Lung (tissue), 12 donors: Measurements from ENCODE around the gene FRMD1. TPM values are rescaled to one million over a fixed set of nuclear protein-coding genes. Genes with fewer than 3 reads are reported as not detected.

ENCODE experiments used
- ATAC-seq: fragments of 200-7000 bp; cut with Tn5 transposase; one replicate; pipeline ENCODE4 v1.9.1; 2020; ENCODE audit warnings: moderate number of reproducible peaks; ENCODE audit not compliant: insufficient read depth, low FRiP score
- DNase-seq, 3 donors: peaks; one replicate each; pipeline ENCODE4 v3.0.0-alpha.2; 2013 to 2017
- H3K27ac ChIP-seq, 2 donors: one replicate each; pipeline ENCODE4 v1.5.1; 2013; ENCODE audit warnings: mild to moderate bottlenecking in 2 of 2, moderate library complexity in 2 of 2, control low read depth in 1 of 2, inconsistent platforms in 1 of 2, low read depth in 1 of 2, low read length in 1 of 2
- H3K27me3 ChIP-seq, 3 donors: one replicate each; pipeline ENCODE4 v1.5.1; 2013; ENCODE audit warnings: low read length in 2 of 3; ENCODE audit not compliant: control insufficient read depth in 3 of 3, insufficient read depth in 3 of 3
- H3K36me3 ChIP-seq, 4 donors: one replicate each; pipeline ENCODE4 v1.5.1; 2013; ENCODE audit warnings: low read length in 4 of 4, mild to moderate bottlenecking in 1 of 4, moderate library complexity in 1 of 4; ENCODE audit not compliant: control insufficient read depth in 4 of 4, insufficient read depth in 4 of 4
- H3K4me1 ChIP-seq, 5 donors: one replicate each; pipeline ENCODE4 v1.5.1; 2013; ENCODE audit warnings: low read length in 5 of 5, mild to moderate bottlenecking in 2 of 5, moderate library complexity in 1 of 5; ENCODE audit not compliant: control insufficient read depth in 5 of 5, insufficient read depth in 5 of 5
- H3K4me3 ChIP-seq: one replicate; pipeline ENCODE4 v1.5.1; 2013; ENCODE audit warnings: mild to moderate bottlenecking, control low read depth, moderate library complexity
- H3K9ac ChIP-seq, 2 donors: one replicate each; pipeline ENCODE4 v1.5.1; 2013; ENCODE audit warnings: low read length in 2 of 2, control low read depth in 1 of 2; ENCODE audit not compliant: insufficient read depth in 1 of 2
- H3K9me3 ChIP-seq, 4 donors: one replicate each; pipeline ENCODE4 v1.5.1; 2013; ENCODE audit warnings: low read length in 3 of 4, mild to moderate bottlenecking in 1 of 4, moderate library complexity in 1 of 4; ENCODE audit not compliant: control insufficient read depth in 4 of 4, insufficient read depth in 3 of 4
- WGBS, 2 donors: extraction: QIAGEN DNeasy Blood & Tissue Kit; methylation state at CpG; one replicate each; pipeline ENCODE4 v1.1.7; 2013; 5-methylcytosine and 5-hydroxymethylcytosine counted together
- polyA plus RNA-seq, 2 donors: library from polyadenylated mRNA; stranded (reverse); fragments of 200-250 nt; gene quantifications; one replicate each; pipeline ENCODE4 v1.2.1, GENCODE V29; 2013
- total RNA-seq, 2 donors: library from RNA; depleted of rRNA in 1 of 2; stranded (reverse); fragments of >200 nt in 1 of 2; gene quantifications; one replicate each; pipeline ENCODE4 v1.2.1, GENCODE V29; 2014 to 2021
- TF ChIP-seq, protein P1 (sequence below): IDR thresholded peaks from 2 replicates; pipeline ENCODE4 v1.5.1; 2012; ENCODE audit warnings: mild to moderate bottlenecking; ENCODE audit errors: control extremely low read depth, extremely low read depth
- donor health status: control.
- donor health status: control.
- donor health status: Bipolar disorder and iron deficiency.
- donor health status: healthy.
- donor health status: DM: yes; HTN: yes; CAD: no.

The FRMD1 gene
- total and polyA plus RNA-seq, 4 donors, result 0.02 to 1.4 (median 0.10) TPM

DNA sequence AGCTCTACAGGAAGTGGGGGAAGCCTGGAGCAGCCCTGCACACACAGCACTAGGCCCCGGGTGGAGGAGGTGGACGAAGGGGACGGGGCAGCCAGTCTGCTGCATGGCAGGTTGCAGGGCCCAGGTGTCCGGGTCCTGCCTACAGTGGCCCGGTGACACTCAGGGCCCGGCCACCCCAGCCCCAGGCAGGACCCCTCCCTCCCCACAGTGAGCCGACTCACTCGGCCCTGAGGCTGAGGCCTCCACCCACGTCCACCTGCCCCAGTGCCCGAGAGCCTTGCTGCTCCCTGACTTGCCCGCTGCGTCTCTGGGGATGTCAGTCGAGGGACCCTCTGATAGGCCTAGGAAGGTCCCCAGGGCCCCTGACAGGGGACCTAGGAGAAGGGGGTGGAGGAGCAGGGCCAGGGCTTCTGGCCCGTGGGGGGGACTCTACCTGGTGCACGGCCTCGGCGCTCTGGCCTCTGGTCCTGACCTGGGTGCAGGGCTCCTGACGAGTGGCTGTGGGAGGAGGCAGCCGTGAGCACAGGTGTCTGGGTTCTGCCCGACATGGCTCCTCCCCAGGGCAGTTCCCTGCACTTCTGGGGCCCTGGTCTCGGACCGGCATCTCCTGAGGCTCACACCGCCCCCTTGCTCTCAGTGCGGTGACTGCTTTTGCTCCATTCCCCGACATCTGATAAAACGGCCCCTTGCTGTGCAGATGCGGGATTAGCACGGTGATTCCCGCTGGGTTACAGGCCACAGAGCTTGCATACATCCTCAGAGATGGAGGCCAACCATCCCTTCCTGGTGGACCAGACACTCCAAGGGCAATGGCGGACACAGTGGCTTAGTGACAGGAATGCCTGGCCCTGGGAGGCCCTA is 20.1 kb downstream of the FRMD1 start:
- no peaks in the 10 kb centered on the region for H3K36me3 ChIP-seq
- no peak overlapping the region for H3K9ac ChIP-seq
- ATAC-seq, result no peak
- H3K4me1 ChIP-seq, result peaks cover 2 to 17% (median 7%) of the 10 kb centered on the region in 5 donors
- TF ChIP-seq, protein P1, sequence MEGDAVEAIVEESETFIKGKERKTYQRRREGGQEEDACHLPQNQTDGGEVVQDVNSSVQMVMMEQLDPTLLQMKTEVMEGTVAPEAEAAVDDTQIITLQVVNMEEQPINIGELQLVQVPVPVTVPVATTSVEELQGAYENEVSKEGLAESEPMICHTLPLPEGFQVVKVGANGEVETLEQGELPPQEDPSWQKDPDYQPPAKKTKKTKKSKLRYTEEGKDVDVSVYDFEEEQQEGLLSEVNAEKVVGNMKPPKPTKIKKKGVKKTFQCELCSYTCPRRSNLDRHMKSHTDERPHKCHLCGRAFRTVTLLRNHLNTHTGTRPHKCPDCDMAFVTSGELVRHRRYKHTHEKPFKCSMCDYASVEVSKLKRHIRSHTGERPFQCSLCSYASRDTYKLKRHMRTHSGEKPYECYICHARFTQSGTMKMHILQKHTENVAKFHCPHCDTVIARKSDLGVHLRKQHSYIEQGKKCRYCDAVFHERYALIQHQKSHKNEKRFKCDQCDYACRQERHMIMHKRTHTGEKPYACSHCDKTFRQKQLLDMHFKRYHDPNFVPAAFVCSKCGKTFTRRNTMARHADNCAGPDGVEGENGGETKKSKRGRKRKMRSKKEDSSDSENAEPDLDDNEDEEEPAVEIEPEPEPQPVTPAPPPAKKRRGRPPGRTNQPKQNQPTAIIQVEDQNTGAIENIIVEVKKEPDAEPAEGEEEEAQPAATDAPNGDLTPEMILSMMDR, result no peak
- no peaks in the 10 kb centered on the region for H3K27me3 ChIP-seq
- H3K27ac ChIP-seq, result no peak overlapping the region
- WGBS, 2 donors, result 94% methylated on average over 30 of the region's 30 CpGs
- no peak overlapping the region for H3K4me3 ChIP-seq
- H3K9me3 ChIP-seq, result no peaks in the 10 kb centered on the region
- no peak for DNase-seq

DNA sequence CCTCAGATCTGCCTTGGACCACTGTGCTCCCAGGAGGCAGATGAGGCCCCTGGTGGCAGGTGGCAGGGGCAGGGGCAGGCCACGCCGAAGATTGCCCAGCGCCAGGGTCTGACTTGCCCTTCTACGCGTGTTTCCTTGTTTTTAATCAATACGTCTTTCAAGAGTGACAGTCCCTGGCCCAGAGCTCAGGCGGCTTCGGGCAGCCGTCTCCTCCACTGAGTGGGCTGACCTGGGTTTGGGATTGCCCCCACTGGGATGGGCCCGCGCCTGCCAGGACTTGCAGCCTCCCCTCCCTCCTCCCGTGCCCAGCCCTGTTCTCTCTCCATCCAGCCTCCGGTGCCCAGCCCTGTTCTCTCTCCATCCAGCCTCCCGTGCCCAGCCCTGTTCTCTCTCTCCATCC is 21.2 kb downstream of the FRMD1 start:
- Histone ChIP-seq H3K4me3 (no peak overlapping the region), H3K27ac (no peak overlapping the region), H3K27me3 (no peaks in the 10 kb centered on the region), H3K9me3 (no peaks in the 10 kb centered on the region), H3K4me1 (peaks cover 2 to 17% (median 7%) of the 10 kb centered on the region in 5 donors), H3K36me3 (no peaks in the 10 kb centered on the region), H3K9ac (no peak overlapping the region)
- TF ChIP-seq, protein P1, result no peak
- WGBS, 2 donors, result 94 to 98% methylated on average over 14 of the region's 14 CpGs
- DNase-seq, result no peak
- ATAC-seq, result no peak

DNA sequence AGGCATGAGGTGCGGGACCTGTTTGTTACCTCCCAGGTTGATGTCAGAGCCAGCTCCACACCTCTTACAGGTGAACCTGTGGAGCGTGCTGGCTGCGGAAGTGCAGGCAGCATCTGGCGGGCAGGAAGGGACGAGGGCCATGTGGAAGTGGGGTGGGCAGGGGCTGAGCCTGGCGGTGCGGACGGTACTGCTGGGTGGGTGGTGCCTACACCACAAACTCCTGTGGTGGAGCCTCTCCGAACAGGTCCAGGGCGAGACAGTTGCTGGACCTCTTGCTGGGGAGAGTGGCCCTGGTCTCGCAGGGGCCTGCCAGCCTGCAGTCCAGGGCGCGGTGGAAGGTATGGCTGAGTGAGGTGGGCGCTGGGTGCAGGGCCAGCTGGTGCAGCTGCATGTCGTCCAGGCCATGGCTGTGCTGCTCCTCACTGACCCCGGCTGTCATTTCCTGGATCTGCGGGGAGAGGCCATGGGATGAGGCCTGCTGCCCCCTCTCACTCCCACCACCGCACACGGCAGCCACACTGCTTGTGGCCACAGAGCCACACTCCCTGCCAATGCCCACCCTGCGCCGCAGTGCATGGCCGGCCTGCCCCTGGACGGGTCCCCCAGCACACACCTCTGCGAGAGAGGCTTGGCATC is 22.0 kb downstream of the FRMD1 start:
- Histone ChIP-seq H3K9ac (no peak overlapping the region), H3K4me3 (no peak overlapping the region), H3K4me1 (peaks cover 2 to 17% (median 7%) of the 10 kb centered on the region in 5 donors), H3K9me3 (no peaks in the 10 kb centered on the region), H3K36me3 (no peaks in the 10 kb centered on the region), H3K27me3 (no peaks in the 10 kb centered on the region), H3K27ac (no peak overlapping the region)
- ATAC-seq (no peak), DNase-seq (no peak)
- TF ChIP-seq, protein P1, result no peak
- 87 to 91% methylated on average over 24 of the region's 24 CpGs for WGBS, 2 donors
